Measurements from ENCODE around the gene C2orf74. TPM values are rescaled to one million over a fixed set of nuclear protein-coding genes. Genes with fewer than 3 reads are reported as not detected.

Gene C2orf74
- total RNA-seq, 3 donors from 2014 or later = 3.7 to 7.1 (median 6.1) TPM

DNA sequence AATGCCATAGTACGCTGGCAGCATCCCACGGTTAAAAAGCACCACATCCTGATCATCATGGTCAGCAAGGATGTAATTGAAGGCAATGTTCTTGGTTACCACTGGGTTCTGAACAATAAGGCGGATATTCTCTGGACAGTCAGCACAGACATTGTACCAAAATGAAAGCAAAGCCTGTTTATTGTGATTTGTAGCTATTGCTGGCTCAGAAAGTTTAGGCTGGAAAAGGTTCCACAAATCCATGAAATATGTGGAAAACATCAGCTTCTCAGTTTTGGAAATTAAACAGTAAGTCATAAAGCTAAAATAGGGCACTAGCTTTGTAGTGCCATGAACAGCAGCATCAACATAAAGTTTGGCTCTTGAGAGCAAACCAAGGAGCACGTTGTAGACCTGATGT is 52.2 kb downstream of the C2orf74 start:
- Mint-ChIP-seq H3K36me3 (ENCODE audit: insufficient read depth) (peaks cover 18% of the 10 kb centered on the region), H3K9me3 (no peaks in the 10 kb centered on the region), H3K4me1 (ENCODE audit: low read depth) (no peaks in the 10 kb centered on the region), H3K4me3 (no peak overlapping the region), H3K27me3 (ENCODE audit: low read depth) (no peaks in the 10 kb centered on the region)
- no peak for DNase-seq
- ATAC-seq = no peak

Other genes with a start within 250 kb of the C2orf74 start
- 10 to 100 TPM; 14.6 to 18.3 (median 14.6) TPM for gene PEX13, start 144.5 kb upstream of the C2orf74 start, total RNA-seq
- 1 to 10 TPM; 6.5 to 8.4 (median 6.5) TPM for gene PUS10, start 143.9 kb upstream of the C2orf74 start, total RNA-seq
- under 1 TPM; 0.66 to 0.84 (median 0.76) TPM for gene SANBR, start 96.3 kb upstream of the C2orf74 start, total RNA-seq

Data from activated T-cell treated with anti-CD3 and anti-CD28 coated beads, Interleukin-2, amount 50 U/mL, for 4 hours (primary cell).